ENCODE data around the gene PRCP. TPM values are rescaled to one million over a fixed set of nuclear protein-coding genes. Genes with fewer than 3 reads are reported as not detected.
A peak's percentile ranks its signal among the peaks of the same experiment; 100 is the strongest.

PRCP gene
- total RNA-seq, 1 donor from 2014 or later, result 62.0 TPM

DNA sequence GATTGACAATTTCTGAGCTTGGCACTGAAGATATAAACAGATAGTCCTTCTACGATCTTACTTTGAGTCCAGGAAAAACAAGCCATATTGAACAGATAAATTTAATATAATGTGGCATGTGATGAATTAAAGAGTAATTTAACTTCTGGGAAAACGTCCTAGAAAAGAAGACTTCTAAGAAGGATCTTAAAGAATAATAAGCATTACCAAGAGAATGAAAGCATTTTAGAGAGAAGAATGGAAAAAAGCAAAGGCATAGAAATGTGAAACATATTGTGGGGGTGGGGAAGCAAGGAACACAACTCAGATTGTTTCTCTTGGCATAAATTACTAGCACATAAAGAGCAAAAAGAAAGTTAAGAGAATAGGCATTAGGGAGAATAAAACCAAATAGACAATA, 6.7 kb upstream of the PRCP start:
- H3K36me3 ChIP-seq (ENCODE audit: insufficient read depth, low read length), result no peaks in the 10 kb centered on the region
- no peak overlapping the region for H3K4me3 ChIP-seq (ENCODE audit: insufficient read depth, low read depth, low read length)
- H3K27me3 Mint-ChIP-seq (ENCODE audit: low read depth, unreplicated experiment), result no peaks in the 10 kb centered on the region
- H3K4me2 ChIP-seq (ENCODE audit: low read length), result no peak overlapping the region
- no peak overlapping the region for H3K4me3 Mint-ChIP-seq (ENCODE audit: unreplicated experiment)
- H3K27ac ChIP-seq (ENCODE audit: low read depth, low read length), result no peak overlapping the region
- H3K36me3 Mint-ChIP-seq (ENCODE audit: low read depth, unreplicated experiment), result peaks cover 4% of the 10 kb centered on the region
- peaks cover 43% of the 10 kb centered on the region for H3K79me2 ChIP-seq (ENCODE audit: insufficient read depth, low read length)
- H3K4me1 Mint-ChIP-seq (ENCODE audit: low read depth, unreplicated experiment), result peaks cover 13% of the 10 kb centered on the region
- peaks cover 2% of the 10 kb centered on the region for H3K4me1 ChIP-seq (ENCODE audit: insufficient read depth, low read length)
- H3K9ac ChIP-seq (ENCODE audit: low read length), result no peak overlapping the region
- H3K27me3 ChIP-seq (ENCODE audit: insufficient read depth, low read length), result no peaks in the 10 kb centered on the region
- DNase-seq (ENCODE audit: low read depth) (no peak), FAIRE-seq (no peak)
- H4K20me1 ChIP-seq (ENCODE audit: insufficient read depth, low read length), result no peaks in the 10 kb centered on the region
- TF ChIP-seq, protein P1, sequence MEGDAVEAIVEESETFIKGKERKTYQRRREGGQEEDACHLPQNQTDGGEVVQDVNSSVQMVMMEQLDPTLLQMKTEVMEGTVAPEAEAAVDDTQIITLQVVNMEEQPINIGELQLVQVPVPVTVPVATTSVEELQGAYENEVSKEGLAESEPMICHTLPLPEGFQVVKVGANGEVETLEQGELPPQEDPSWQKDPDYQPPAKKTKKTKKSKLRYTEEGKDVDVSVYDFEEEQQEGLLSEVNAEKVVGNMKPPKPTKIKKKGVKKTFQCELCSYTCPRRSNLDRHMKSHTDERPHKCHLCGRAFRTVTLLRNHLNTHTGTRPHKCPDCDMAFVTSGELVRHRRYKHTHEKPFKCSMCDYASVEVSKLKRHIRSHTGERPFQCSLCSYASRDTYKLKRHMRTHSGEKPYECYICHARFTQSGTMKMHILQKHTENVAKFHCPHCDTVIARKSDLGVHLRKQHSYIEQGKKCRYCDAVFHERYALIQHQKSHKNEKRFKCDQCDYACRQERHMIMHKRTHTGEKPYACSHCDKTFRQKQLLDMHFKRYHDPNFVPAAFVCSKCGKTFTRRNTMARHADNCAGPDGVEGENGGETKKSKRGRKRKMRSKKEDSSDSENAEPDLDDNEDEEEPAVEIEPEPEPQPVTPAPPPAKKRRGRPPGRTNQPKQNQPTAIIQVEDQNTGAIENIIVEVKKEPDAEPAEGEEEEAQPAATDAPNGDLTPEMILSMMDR (IDR thresholded peaks at IDR 0.05; ENCODE audit: insufficient read depth, low read depth, low read length), result no peak
- no peak overlapping the region for H3K27ac Mint-ChIP-seq (ENCODE audit: unreplicated experiment)
- H3K9me3 Mint-ChIP-seq (ENCODE audit: unreplicated experiment), result peaks cover 4% of the 10 kb centered on the region
- peaks cover 5% of the 10 kb centered on the region for H3K9me3 ChIP-seq (ENCODE audit: insufficient read depth, low read depth, low read length)
- no peak overlapping the region for H2AFZ ChIP-seq (ENCODE audit: low read depth, low read length)

DNA sequence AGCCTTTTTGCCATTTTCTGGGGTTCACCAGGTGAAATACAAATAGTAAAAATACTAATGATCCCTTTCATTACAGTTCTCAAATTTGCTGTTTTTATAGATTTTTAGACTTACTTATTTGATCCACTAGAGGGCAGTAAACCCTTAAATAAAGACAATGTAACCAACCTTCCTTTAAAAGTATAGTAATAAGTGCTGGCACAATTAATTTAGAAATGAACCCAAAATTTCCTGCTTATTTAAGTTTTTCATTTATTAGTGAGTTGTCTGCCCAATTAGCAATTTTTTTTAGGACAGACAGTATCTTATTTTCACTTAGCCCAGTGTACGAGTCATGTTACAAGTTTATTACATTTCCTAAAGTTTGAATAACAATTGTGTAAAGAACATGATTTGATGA, 6.0 kb upstream of the PRCP start:
- Histone ChIP-seq H2AFZ (ENCODE audit: low read depth, low read length) (no peak overlapping the region), H4K20me1 (ENCODE audit: insufficient read depth, low read length) (no peaks in the 10 kb centered on the region), H3K36me3 (ENCODE audit: insufficient read depth, low read length) (no peaks in the 10 kb centered on the region), H3K9me3 (ENCODE audit: insufficient read depth, low read depth, low read length) (no peaks in the 10 kb centered on the region), H3K9ac (ENCODE audit: low read length) (no peak overlapping the region), H3K27ac (ENCODE audit: low read depth, low read length) (no peak overlapping the region), H3K79me2 (ENCODE audit: insufficient read depth, low read length) (peaks cover 41% of the 10 kb centered on the region), H3K27me3 (ENCODE audit: insufficient read depth, low read length) (no peaks in the 10 kb centered on the region), H3K4me2 (ENCODE audit: low read length) (no peak overlapping the region), H3K4me1 (ENCODE audit: insufficient read depth, low read length) (peaks cover 4% of the 10 kb centered on the region), H3K4me3 (ENCODE audit: insufficient read depth, low read depth, low read length) (no peak overlapping the region)
- DNase-seq (ENCODE audit: low read depth) (peak; percentile 8), FAIRE-seq (no peak)
- peaks cover 13% of the 10 kb centered on the region for H3K4me1 Mint-ChIP-seq (ENCODE audit: low read depth, unreplicated experiment)
- H3K27me3 Mint-ChIP-seq (ENCODE audit: low read depth, unreplicated experiment), result no peaks in the 10 kb centered on the region
- TF ChIP-seq EZH2 (IDR thresholded peaks at IDR 0.05; ENCODE audit: insufficient read depth, low read length), result no peak
- TF ChIP-seq, protein P1 (IDR thresholded peaks at IDR 0.05; ENCODE audit: insufficient read depth, low read depth, low read length), result peak; percentile 38
- peak overlapping the region; percentile 41 for H3K4me3 Mint-ChIP-seq (ENCODE audit: unreplicated experiment)
- no peak overlapping the region for H3K27ac Mint-ChIP-seq (ENCODE audit: unreplicated experiment)
- no peaks in the 10 kb centered on the region for H3K9me3 Mint-ChIP-seq (ENCODE audit: unreplicated experiment)
- no peaks in the 10 kb centered on the region for H3K36me3 Mint-ChIP-seq (ENCODE audit: low read depth, unreplicated experiment)

DNA sequence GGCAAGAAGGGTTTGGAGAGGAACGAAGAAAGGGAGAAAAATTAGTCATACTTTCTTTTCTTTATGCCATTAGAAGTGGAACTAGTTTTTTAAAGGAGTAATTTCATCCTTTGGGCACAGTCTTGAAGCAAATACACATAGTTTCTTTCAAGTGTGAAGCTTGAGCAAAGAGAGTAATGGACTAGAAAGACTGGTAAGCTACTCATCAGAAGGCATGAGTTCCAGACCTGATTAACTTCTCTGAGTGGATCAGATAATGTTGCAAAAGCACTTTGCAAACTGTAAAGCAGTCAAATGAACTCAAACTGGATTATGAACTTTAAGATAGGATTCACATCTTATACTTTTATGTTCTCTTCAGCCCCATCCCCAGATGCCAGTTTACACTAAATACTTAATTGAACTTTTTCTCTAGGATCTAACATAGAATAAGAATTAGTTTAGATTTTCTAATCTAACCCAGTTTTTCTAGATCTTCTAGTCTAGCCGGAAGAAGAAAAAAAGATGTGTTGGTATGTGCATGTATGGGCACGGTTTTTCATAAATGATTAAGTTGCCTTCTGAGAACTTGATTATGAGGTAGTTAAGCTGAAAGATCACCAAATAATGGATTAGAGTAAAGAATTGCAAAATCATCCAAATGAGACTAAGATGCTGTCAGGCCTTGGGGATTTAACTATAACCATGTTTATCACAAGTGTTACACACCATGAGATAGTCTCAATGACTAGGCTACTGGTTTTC, 3.8 kb upstream of the PRCP start:
- H3K27ac ChIP-seq (ENCODE audit: low read depth, low read length), result no peak overlapping the region
- TF ChIP-seq, protein P1 (IDR thresholded peaks at IDR 0.05; ENCODE audit: insufficient read depth, low read depth, low read length), result no peak
- no peak for TF ChIP-seq EZH2 (IDR thresholded peaks at IDR 0.05; ENCODE audit: insufficient read depth, low read length)
- H3K9me3 Mint-ChIP-seq (ENCODE audit: unreplicated experiment), result no peaks in the 10 kb centered on the region
- H3K4me3 Mint-ChIP-seq (ENCODE audit: unreplicated experiment), result no peak overlapping the region
- peaks cover 3% of the 10 kb centered on the region for H4K20me1 ChIP-seq (ENCODE audit: insufficient read depth, low read length)
- H3K36me3 Mint-ChIP-seq (ENCODE audit: low read depth, unreplicated experiment), result no peaks in the 10 kb centered on the region
- DNase-seq (ENCODE audit: low read depth), result no peak
- no peaks in the 10 kb centered on the region for H3K9me3 ChIP-seq (ENCODE audit: insufficient read depth, low read depth, low read length)
- no peaks in the 10 kb centered on the region for H3K36me3 ChIP-seq (ENCODE audit: insufficient read depth, low read length)
- no peak overlapping the region for H3K4me2 ChIP-seq (ENCODE audit: low read length)
- H3K4me3 ChIP-seq (ENCODE audit: insufficient read depth, low read depth, low read length), result no peak overlapping the region
- peaks cover 13% of the 10 kb centered on the region for H3K4me1 Mint-ChIP-seq (ENCODE audit: low read depth, unreplicated experiment)
- no peaks in the 10 kb centered on the region for H3K27me3 Mint-ChIP-seq (ENCODE audit: low read depth, unreplicated experiment)
- H3K9ac ChIP-seq (ENCODE audit: low read length), result no peak overlapping the region
- peaks cover 14% of the 10 kb centered on the region for H3K4me1 ChIP-seq (ENCODE audit: insufficient read depth, low read length)
- peaks cover 42% of the 10 kb centered on the region for H3K79me2 ChIP-seq (ENCODE audit: insufficient read depth, low read length)
- H3K27me3 ChIP-seq (ENCODE audit: insufficient read depth, low read length), result no peaks in the 10 kb centered on the region
- H2AFZ ChIP-seq (ENCODE audit: low read depth, low read length), result no peak overlapping the region
- no peak overlapping the region for H3K27ac Mint-ChIP-seq (ENCODE audit: unreplicated experiment)
- no peak for FAIRE-seq

Data from astrocyte (in vitro differentiated cells and primary cell).